GM18499 (cell line): ENCODE measurements around the gene DGAT2.
A peak's percentile ranks its signal among the peaks of the same experiment; 100 is the strongest.

Experiments
- ATAC-seq: cut with Tn5 transposase; IDR thresholded peaks from one replicate; pipeline ENCODE4 v1.9.1; 2021; ENCODE audit warnings: moderate number of reproducible peaks; ENCODE audit not compliant: insufficient read depth, unreplicated experiment

Gene DGAT2

DNA sequence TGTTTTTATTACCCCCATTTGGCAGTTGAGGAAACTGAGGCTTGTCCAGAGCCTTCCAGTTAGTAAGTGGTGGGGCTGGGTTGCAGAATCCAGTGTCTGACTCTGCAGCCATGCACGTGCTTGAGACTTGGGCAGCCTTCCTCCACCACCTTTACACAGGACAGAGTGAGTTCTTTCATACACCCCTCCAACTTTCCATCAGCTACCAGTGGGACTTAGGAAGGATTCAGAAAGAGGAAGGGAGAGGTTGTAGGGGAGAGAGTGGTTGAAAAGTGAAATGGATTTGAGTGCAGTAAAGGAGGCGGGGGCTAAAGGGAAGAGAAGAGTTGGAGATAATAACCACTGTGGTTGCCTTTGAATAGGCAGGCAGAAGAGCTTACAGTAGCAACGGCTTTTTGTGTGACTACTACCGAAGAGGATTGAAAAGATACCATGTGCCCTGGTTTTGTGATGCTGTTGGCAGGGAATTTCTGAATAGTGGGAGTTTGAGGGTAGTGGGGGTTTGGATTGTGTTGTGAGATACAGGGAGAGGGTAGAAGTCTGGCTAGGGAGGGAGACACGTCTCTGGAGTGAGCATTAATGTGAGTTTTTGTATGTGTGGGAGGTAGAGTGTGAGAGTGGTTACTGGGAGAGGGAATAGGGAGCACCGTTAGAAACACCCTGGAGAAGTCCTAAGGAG is 48.1 kb downstream of the DGAT2 start:
- no peak for ATAC-seq

DNA sequence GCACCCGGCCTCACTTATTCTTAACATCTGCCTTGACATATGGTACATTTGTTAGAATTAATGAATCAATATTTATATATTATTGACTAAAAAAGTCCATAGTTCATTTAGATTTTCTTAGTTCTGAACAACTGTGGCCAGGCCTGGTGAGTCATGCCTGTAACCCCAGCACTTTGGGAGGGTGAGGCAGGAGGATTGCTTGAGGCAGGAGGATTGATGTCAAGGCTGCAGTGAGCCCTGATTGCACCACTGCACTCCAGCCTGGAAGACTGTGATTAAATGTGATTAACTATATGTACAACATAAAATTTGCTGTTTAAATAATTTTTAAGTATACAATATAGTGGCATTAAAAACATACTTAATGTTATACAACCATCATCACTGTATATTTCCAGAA is 52.1 kb downstream of the DGAT2 start:
- no peak for ATAC-seq

DNA sequence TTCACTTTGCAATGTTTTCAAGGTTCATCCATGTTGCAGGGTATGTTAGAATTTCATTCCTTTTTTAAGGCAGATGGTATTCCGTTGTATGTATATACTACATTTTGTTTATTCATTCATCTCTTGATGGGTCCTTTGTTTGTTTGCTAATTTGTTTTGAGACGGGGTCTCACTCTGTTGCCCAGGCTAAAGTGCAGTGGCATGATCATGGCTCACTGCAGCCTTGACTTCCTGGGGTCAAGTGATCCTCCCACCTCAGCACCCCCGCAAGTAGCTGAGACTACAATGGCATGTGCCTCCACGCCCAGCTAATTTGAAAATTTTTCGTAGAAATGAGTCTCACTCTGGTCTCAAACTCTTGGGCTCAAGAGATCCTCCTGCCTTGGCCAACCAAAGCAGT is 52.6 kb downstream of the DGAT2 start:
- ATAC-seq, result no peak

DNA sequence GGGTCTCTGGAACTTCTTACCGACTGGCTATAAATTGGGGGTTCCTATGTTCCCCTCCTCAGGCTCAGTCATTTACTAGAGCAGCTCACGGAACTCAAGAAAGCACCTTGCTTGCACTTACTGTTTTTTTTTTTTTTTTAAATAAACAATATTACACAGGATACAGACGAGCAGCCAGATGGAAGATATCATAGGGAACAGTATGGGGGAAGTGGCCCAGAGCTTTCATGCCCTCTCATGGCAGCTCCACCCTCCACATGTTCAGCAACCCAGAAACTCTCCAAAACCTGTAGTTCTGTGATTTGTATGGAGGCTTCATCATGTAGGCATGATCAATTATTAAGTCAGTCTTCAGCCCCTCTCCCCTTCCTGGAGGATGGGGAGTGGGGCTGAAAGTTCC is 54.0 kb downstream of the DGAT2 start:
- no peak for ATAC-seq

DNA sequence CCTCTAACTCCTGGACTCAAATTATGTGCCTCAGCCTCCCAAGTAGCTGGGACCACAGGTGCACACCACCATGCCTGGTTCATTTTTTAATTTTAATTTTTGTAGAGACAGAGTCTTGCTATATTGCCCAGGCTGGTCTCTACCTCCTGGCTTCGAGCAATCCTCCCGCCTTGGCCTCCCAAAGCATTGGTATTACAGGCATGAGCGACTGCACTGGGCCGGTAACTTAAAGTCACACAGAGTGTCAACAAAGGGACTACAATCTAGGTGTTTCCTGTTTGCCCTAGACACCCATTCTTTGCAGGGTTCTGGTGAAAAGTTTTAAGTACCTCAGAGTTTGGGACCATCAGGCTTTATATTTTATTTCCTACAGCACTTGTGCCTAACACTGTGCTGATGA is 54.8 kb downstream of the DGAT2 start:
- no peak for ATAC-seq

DNA sequence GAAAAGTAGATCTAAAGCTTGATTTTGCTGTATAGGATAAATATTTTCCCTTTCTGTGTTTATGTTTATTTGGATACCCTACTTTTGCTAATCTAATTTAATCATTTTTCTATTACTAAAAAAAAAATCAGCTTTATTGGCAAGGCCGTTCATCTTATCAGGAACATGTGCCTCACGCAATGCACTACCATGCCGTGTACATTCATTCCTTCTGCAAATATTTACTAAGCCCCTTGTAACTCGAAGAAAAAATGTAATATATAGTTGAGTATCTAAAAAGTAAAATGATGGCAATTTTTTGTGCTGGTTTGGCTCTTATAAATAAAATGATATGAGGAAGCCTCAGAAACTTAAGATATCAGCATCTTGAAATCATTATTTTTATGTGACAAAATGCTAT is 55.4 kb downstream of the DGAT2 start:
- ATAC-seq, result peak; percentile 4

DNA sequence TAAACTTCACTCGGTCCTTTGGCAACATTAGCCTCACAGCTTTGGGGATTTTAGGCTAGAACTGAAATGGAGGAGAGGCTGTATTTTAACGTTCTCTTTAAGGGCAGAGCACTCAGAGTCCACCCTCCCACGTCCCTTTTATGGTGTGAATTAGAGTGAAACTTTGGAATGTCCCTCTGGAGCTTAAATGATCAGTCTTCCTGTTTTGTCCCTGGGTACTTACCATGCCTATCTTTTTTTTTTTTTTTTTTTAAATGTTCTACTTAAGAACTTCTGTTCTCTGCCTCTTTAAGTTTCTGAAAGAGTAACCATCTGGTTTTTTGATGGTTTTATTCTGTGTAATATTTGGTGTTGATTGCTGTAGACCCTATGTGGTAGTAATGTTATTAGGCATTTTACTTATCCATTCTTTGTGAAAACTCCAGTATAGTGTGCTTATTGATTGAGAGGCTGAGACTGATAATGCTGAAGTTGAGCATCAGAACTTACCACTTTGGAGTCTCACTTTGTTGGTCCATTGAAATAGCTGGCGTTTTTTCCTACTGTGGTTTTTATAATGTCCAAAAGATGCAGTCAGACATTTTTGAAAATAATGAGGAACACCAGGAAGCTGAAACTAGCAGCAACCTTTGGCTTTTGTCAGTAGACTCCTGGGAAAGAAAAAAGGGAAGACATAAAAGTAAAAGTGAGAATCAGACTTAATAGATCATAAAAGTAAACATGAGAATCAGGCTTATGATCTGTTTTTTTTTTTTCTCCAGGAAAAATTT is 58.1 kb downstream of the DGAT2 start:
- ATAC-seq, result no peak

DNA sequence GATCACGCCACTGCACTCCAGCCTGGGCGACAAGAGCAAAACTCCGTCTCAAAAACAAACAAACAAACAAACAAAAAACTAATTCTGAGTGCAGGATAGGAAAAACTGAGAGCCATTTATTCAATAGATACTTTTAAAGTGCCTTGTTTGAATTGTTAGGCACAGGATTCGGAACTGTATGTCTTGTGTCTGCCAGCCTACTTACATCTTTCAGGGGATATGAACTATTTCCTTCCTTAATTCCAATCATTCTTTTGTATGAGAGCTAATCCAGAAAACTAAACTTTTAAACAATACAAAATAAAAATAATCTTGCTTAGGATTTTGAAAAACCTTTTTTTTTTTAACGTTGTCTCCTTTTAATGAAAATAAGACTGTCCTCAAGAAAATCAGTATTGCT is 59.0 kb downstream of the DGAT2 start:
- no peak for ATAC-seq

DNA sequence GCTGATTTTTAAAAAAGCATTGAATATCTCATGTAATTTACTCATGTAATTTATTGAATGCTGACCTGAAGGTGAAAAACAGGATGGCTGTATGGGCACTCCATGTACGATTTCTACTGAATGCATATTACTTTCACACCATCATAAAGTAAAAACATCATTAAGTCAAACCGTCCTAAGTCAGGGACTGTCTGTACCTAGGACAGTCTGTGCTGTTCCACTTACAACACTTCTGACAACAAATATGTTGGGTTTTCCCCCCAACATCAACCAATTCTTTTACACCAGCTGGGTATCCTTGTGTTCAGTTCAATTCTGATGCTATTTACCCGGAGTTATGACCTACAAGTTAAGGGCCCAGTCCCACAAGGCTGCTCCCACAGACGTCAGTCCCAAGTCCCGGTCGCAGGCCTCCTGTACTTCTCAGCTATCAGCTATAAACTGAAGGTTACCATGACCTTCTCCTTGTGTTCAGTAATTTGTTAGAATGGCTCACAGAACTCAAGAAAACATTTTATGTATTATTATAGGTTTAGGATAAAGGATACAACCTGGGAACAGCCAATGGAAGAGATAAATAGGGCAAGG is 63.4 kb downstream of the DGAT2 start:
- no peak for ATAC-seq

DNA sequence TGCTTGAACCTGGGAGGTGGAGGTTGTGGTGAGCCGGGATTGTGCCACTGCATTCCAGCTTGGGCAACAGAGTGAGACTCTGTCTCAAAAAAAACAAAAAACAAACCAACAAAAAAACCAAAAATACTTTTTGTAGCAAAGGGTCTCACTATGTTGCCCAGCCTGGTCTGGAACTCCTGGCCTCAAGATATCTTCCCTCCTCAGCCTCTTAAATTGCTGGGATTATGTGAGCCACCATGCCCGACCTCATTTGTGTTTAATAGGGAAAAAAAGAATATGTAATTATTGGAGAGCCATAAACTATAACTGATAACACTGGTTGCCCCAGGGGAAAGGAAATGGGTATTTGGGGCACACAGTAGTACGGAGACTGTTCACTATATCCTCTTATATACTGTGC is 66.2 kb downstream of the DGAT2 start:
- no peak for ATAC-seq

DNA sequence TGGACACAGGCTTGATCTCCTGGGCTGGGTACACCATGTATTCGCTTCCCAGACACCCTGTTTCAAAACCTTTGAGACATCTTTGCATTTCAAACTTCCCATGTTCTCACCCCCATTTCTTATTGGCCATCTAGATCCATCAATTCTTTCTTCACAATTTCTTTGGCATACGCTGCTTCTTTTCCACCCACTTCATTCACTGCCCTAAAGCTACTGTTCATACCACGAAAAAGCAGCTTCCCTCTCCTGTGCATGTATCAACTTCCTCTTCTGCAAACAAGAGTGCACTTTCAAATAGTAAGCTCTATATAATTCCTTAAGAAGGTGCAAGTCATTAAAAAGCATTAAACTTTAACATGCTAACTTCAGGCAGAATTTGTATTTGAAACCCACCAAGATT is 67.8 kb downstream of the DGAT2 start:
- ATAC-seq, result no peak

DNA sequence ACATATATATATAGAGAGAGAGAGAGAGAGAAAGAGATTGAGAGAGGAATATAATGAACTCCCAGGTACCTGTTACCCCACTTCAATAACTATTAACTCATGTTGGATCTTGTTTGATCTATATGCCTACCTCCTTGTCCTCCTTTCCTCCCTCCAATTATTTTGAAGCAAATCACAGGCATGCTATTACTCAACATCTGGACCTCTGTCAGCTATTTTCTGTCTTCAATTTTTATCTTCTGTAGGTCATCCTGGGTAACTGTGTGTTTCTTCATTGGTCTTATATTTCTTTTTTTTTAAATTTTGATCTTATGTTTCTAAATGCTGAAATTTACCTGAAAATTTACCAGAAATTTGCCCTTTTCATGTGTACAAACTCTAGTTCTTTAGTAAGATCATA is 71.3 kb downstream of the DGAT2 start:
- ATAC-seq, result no peak

DNA sequence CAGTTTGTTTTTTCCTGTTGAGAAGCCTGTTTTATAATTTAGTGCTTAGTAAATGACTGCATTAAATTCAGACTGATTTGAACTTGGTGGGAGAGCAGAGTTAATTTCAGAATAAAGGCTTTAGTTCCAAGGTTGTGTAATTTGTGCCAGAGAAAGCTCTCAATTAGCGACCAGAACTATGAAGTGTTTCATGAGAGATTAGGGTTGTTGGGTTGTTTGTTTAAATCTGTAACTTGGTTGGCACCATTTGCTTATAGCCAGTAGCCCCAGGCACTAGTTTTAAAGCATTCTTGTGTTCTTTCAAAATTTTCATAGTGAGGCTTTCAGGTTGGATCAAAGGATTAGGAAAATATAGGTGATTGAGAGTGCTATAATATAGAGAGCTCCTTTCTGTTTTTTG is 71.9 kb downstream of the DGAT2 start:
- no peak for ATAC-seq

DNA sequence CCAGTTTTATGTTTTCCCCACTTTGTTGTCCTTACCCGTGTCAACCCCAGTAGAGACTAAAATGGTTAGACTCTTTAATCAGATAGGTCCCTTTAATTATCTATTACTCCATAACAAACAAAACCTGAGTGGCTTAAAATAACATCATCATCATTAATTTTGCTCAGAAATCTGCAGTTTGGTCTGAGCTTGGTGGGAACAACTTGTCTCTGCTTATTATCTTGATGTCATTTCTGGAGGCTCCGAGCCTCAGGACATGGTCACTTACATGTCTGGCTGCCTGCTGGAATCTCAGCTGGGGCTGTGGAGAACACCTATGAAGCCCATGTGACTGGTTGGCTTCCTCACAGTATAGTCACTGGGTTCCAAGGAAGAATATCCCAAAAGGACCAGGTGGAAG is 73.2 kb downstream of the DGAT2 start:
- ATAC-seq, result no peak

DNA sequence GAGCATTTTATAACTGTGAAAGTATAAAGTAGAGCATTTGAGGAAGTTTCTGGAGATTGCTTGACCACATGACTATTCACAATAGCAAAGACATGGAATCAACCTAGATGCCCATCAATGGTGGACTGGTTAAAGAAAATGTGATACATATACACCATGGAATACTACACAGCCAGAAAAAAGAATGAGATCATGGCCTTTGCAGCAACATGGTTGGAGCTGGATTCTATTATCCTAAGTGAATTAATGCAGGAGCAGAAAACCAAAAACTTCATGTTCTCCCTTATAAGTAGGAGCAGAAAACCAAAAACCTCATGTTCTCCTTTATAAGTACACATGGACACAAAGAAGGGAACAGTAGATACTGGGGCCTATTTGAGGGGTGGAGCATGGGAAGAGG is 76.7 kb downstream of the DGAT2 start:
- ATAC-seq, result no peak

DNA sequence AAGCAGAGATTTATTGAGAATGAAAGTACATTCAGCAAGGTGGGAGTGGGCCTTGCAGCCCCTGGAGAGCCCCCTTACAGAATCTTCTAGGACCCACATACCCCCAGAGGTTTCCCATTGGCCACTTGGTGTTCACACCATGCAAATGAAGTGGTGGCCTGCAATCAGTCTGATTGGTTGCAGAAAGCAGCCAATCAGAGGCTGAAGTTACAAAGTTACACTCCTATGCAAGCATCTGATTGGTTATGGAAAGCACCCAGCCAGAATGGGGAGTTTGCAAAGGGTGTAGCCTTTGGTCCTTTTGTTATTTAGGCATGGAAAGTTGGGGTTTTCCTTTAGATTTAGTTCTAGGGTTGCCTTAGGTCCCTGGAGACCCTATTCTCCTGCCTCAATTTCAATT is 81.3 kb downstream of the DGAT2 start:
- ATAC-seq, result no peak

DNA sequence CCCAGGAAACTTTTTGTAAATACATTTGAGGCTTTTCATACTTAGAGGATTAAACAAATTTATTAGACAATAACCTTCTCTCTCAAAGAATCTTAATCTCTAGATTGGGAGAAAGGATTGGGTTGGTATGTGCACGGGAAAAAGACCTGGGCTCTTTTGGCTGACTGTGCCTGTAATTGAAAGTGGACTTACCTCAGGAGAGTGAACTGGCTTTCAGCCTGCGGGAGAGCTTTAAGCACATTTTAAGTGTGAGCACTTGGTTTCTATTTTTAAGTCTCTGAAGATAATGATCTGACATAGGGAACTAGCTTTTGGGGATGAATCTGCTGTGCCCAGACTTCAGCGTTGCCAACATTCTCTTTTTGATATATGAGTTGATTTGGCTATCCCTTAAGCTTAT is 82.2 kb downstream of the DGAT2 start:
- no peak for ATAC-seq
